HG03039 (cell line): ENCODE data around the gene VSX2.
A peak's percentile ranks its signal among the peaks of the same experiment; 100 is the strongest.

Experiments
- ATAC-seq: cut with Tn5 transposase; IDR thresholded peaks from one replicate; pipeline ENCODE4 v1.9.1; 2021; ENCODE audit warnings: mild to moderate bottlenecking, moderate library complexity; ENCODE audit not compliant: unreplicated experiment

The VSX2 gene

DNA sequence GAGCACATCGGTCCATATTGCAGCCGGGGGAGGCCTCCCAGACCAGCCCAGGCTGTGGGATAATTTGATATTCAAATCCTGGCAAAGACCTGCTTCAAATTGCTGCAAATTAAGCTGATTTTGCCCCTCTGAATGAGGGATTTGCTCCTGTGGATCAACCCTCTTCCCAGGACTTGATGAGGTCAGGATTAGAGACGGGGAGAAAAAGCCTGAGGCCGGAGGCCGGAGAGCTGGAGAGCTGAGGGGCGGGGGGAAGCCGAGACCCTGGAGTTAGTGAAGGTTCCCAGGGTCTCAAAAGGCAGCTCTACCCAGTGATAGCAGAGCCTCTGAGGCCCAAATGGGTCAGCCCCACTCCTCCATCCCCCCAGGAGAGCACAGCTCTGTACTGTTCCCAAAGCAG, 17.5 kb upstream of the VSX2 start:
- no peak for ATAC-seq

DNA sequence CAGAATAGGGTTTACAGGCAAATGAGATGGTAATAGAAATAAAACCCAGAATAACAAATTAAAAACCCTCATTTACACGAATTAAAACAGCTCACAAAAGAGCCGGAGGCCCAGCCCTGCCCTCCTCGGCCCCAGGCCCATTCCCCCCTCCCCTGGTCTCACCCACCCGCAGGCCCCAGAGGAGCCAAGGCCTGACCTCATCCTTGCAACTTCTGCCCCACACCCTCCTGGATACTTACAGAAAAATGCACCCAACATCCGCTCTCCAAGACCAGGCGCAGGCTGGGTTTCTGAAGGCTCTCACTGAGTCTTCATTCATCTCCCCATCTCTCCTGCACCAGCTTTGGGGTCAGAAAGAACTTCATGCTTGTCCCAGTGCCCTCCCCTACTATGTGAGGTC, 16.2 kb upstream of the VSX2 start:
- ATAC-seq, result no peak

DNA sequence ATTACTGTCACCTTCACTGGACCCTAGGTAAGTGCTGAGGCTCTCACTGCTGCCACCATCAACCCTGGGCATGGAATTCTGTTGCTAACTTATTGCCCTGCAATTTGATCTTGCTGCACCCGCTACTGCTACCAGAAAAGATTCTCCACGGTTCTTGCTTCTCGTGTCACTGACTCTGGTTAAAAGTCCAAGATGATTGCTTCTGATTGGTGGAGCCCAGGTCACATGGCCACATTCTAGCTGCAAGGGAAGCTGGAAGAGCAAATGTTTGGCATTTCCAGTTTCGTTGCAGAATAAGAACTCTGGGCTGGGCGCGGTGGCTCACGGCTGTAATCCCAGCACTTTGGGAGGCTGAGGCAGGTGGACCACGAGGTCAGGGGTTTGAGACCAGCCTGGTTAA, 7.5 kb upstream of the VSX2 start:
- no peak for ATAC-seq

DNA sequence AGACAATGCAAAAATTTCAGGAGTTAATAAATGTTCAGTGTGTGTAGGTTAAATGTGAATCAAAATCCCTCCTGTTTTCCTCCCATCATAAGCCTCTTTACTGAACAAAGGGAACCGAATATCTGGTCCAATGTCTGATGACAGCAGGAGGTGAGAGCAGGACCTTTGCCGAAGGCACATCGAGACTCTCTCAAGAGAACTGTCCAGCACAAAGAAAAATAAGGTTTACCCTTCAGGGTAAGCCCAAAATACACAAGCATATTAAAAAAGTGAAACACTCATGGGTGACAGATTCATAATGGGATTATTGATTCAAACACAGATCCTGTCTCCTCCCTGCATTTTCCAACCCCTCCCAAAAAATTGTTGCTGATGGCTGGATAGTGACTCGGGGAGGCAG, 4.2 kb upstream of the VSX2 start:
- no peak for ATAC-seq

- no peak for ATAC-seq
Observed at GRCh38 chr14:74237441-74237840, 1.8 kb upstream of the VSX2 start.

DNA sequence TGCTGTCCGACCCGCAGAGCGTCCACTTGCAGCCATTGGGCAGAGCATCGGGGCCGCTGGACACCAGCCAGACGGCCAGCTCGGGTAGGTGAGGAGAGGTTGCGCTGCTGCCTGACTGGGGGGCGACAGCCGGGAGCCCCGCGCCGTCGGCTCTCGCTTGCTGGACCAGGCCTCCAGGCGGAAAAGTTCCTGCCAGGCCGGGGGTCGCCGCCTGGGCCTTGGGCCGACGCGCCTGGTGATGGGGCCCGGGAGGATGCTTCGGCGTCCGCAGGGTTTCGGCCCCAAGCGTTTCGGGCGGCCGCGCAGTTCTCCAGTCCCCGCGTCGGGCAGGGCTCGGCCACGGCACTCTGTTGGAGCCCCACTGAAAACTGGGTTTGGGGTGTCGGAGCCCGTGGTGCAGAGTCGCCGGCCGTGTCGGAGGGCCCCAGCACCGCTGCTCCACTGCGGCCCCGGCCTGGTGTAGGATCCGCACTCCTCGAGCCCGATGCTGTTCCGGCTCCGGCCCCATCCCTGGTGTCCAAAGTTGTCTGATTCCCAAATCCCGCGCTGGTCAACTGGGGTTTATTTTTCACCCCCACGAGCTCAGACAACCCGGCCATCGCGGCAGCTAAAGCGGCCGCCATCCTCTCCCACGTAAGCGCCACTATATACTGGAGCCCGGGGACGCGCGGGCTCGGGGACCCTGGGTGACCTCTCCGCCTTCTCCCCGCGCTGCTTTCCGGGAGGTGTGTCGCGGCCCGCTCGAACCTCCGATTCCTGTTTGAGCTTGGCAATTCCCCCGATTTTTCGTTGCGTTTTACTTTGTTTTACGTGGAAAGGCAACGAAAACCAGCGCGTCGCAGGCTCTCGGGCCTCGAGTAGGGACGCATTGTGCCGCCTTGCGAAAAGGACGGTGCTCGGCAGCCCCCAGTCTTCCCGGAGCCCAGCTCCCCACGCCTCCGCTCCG, 872 bp downstream of the VSX2 start:
- no peak for ATAC-seq

DNA sequence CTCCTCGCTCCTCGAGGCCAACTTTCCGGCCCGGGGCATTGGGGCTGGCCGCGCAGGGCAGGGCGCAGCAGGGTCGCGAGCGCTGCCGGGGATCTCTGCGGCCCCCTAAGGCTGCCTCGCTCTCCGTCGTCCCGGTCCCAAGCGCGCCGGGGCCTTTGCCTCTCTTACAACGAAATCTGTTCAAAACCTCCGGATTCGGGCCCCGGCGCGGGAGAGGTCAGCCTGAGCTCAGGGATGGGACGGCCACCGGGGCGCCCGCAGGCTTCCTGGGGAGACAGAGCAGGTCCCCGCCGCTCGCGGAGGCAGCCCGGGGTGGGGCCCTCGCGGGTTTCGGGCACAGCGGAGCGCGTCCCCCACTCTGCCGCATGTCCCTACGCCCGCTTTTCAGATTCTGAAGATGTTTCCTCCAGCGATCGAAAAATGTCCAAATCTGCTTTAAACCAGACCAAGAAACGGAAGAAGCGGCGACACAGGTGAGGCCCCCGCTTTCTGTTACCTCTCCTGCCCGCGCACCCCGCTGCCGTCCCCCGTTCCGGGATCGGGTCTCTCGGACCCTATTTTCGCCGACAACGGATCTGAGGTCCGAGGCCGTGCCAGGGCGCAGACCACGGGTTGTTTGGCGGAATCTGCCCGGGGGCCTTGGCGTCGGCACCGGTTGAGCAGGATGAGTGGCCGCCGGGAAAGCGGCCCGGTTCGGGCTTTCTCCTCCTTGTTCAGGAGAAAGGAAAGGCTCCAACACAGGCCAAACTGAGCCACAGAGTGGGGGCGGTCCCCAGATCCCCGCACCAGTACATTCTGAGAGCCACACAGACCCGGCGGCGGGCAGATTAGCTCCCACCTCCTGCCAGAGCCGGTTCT, 1.8 kb downstream of the VSX2 start:
- no peak for ATAC-seq

- no peak for ATAC-seq
Observed at GRCh38 chr14:74241652-74242017, 2.4 kb downstream of the VSX2 start.

GRCh38 chr14:74242021-74242779, 3.0 kb downstream of the VSX2 start:
- ATAC-seq, result no peak

- no peak for ATAC-seq
Observed at GRCh38 chr14:74242780-74243042, 3.5 kb downstream of the VSX2 start.

GRCh38 chr14:74243051-74243450, 3.8 kb downstream of the VSX2 start:
- no peak for ATAC-seq

DNA sequence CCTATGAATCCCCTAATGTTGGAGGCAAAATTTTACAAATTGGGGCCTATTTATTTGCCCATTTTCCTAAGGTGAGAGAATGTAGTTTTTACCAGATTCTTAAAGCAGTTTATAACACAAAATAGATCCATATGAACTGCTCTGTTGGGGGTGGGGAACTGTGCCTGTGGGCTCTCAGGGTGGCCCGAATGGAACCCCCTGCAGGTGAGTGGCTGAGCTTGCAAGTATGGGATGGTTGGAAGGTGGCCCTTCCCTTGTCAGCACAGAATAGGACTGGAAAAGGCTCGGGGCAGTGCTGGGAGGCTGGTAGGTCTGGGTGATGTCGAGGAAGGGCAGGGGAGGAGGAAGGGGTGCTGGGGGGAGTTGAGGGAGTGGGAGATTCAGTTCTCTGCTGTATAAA, 4.9 kb downstream of the VSX2 start:
- ATAC-seq, result no peak

DNA sequence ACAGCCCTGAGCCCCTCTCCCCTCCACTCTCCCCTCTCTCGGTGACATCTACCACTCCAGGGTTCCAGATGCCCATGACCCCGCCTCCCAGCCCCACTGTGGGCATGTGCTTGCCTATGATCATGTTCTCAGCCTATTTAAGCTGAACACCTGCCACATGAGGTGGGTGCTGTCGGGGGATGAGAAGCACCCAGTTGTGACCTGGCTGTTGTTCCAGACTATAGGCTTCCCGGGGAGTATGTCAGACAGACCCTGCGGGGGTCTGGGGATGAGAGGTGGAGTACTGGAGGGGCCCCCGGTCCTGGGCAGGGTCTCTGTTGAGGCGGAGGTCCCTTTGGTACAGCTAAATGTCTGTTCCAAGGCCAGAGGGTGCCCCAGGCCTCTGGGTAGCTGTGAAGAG, 6.0 kb downstream of the VSX2 start:
- ATAC-seq, result no peak

DNA sequence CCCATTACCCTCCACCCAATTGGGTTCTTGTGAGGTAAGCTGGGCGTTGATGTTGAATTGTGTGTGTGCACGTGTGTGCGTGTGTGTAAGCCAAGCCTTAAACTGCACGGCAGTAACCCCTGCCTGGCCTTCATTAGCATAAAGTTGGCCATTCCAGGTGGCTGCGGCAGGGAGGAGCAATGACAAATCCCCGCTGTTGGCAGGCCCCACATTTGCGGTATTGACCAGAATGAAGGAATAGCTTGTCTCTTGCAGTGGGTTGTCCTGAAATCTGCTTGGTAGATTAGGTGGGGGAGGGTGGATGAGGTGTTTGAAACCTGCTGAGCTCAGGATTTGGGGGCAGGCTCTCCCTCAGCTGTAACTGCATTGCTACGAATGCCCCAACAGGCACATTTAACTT, 7.3 kb downstream of the VSX2 start:
- ATAC-seq, result no peak

GRCh38 chr14:74248017-74248416, 8.8 kb downstream of the VSX2 start:
- ATAC-seq, result no peak

- no peak for ATAC-seq
Observed at GRCh38 chr14:74249433-74250375, 10.5 kb downstream of the VSX2 start.

DNA sequence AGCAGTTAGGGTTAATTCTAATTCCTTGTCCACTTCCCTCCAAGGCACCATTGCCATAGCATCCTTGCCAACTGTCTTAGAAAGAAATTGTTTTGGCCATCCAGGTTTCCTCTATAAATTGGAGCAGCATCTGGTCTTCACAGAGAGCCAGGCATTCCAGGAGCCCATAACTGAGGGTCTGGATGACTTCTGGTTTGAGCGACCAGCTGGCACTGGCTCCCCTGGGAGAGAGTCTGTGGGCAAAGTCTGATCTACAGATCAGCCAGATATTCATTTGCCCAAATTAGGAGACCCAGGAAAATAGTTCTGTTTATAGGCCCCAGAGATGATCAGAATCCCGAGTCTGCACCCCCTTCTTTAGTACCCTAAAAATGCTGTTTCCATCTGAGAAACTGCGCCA, 16.0 kb downstream of the VSX2 start:
- ATAC-seq, result no peak

DNA sequence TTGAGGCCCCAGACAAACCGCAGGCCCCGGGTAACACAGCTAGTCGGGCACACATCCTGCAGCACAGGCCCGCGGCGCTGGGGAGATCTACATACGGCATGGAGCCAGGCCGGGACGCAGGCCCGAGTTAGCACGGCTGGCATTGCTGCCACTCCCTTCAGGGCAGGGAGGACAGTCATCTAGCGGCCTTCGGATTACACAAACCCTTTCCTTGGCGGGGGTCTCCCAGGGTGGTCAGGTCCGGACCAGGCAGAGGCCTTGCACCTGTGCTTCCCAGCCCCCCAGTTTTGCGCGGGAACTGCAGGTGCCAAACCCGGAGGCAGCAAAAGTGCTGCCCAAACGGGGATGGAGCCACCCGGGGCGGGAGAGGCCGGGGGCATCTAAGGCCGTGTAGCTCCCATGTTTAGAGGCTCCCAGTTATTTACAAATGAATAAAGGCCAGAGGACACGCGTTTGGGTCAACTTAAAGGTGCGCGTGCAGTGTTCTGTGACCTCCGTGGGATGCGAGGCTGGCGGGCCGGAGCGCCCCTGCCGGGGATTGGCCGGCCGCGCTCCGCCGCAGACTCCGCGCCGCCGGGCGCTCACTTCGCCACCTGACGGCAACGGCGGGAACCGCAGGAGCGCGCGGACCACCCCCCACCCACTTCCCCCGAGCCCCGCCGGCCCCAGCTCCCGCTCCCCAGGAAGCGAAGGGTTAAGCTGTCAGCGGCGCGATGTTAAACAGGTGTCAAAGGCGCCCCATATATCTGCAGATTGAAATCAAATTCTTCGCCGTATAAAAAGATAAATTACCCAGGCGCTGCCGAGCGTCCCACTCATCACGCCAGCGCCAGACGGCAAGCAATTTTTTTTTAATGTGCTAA, 18.1 kb downstream of the VSX2 start:
- peak; percentile 46 for ATAC-seq

- ATAC-seq, result no peak
Observed at GRCh38 chr14:74257941-74258763, 18.9 kb downstream of the VSX2 start.
